ENCODE data around the gene TNS1. TPM values are rescaled to one million over a fixed set of nuclear protein-coding genes. Genes with fewer than 3 reads are reported as not detected.

TNS1 gene
- total and polyA plus RNA-seq, 4 donors = 67.0 to 377 (median 208) TPM

DNA sequence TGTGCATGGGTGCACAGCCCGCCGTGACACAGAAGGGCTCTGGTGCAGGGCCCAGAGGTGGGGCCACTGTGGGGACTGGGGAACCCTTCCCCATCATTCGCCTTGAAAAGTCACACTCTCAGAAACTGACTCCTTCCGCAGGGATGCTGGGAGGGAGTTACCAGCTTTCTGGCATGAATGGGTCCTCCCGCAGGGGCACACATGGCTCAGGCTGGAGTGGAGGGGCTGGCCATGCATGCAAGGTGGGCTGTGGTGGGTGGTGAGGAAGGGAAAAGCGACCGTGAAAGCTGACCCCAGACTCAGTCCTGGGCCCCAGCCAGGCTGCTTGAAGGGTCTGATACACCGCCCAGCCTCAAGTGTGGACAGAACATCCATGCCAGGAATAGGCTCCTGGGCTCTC lies 201.1 kb downstream of the TNS1 start:
- TF ChIP-seq, protein P1, sequence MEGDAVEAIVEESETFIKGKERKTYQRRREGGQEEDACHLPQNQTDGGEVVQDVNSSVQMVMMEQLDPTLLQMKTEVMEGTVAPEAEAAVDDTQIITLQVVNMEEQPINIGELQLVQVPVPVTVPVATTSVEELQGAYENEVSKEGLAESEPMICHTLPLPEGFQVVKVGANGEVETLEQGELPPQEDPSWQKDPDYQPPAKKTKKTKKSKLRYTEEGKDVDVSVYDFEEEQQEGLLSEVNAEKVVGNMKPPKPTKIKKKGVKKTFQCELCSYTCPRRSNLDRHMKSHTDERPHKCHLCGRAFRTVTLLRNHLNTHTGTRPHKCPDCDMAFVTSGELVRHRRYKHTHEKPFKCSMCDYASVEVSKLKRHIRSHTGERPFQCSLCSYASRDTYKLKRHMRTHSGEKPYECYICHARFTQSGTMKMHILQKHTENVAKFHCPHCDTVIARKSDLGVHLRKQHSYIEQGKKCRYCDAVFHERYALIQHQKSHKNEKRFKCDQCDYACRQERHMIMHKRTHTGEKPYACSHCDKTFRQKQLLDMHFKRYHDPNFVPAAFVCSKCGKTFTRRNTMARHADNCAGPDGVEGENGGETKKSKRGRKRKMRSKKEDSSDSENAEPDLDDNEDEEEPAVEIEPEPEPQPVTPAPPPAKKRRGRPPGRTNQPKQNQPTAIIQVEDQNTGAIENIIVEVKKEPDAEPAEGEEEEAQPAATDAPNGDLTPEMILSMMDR (IDR thresholded peaks at IDR 0.05; ENCODE audit: control extremely low read depth, extremely low read depth) = no peak
- H3K27me3 ChIP-seq (ENCODE audit: control insufficient read depth in 3 of 3, insufficient read depth in 3 of 3, low read length in 2 of 3) = peaks cover 0 to 3% (median 0%) of the 10 kb centered on the region in 3 donors
- WGBS, 2 donors = 77 to 88% methylated on average over 8 of the region's 8 CpGs
- H3K27ac ChIP-seq (ENCODE audit: low read depth in 1 of 2, low read length in 1 of 2) = no peak overlapping the region
- DNase-seq = peak in 1 of 3 donors; percentile 11
- H3K9me3 ChIP-seq (ENCODE audit: control insufficient read depth in 4 of 4, insufficient read depth in 3 of 4, low read length in 3 of 4) = peaks cover 0 to 2% (median 0%) of the 10 kb centered on the region in 4 donors
- H3K4me3 ChIP-seq = no peak overlapping the region
- no peak for ATAC-seq (ENCODE audit: insufficient read depth, low FRiP score)
- peaks cover 3 to 34% (median 12%) of the 10 kb centered on the region in 5 donors for H3K4me1 ChIP-seq (ENCODE audit: control insufficient read depth in 5 of 5, insufficient read depth in 5 of 5, low read length in 5 of 5)
- H3K36me3 ChIP-seq (ENCODE audit: control insufficient read depth in 4 of 4, insufficient read depth in 4 of 4, low read length in 4 of 4) = peaks cover 22 to 47% (median 43%) of the 10 kb centered on the region in 4 donors
- H3K9ac ChIP-seq (ENCODE audit: insufficient read depth in 1 of 2, low read length in 2 of 2) = no peak overlapping the region

DNA sequence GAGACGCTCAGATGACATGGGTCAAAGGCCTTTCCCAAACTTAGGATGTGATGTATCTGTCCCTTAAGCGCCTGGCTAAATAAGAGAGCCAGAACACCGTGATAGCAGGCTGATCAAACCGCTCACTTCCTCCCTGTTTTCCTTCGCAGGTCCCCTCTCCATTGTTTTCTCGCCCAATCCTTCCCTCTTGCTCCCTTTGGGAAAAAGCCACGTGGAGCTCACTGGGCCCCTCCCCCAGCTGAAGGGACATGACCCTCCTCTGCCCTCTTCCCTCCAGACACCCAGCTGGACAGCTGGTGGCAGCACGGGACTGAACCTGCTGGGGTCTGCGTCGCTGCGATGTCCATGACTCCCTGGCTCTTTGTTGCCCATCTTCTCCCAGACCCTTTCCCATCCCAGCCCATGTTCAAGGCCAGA lies 201.7 kb downstream of the TNS1 start:
- TF ChIP-seq, protein P1 (IDR thresholded peaks at IDR 0.05; ENCODE audit: control extremely low read depth, extremely low read depth) = no peak
- DNase-seq (peak in 2 of 3 donors; percentile 38 to 53), ATAC-seq (ENCODE audit: insufficient read depth, low FRiP score) (no peak)
- H3K9me3 ChIP-seq (ENCODE audit: control insufficient read depth in 4 of 4, insufficient read depth in 3 of 4, low read length in 3 of 4) = peaks cover 0 to 2% (median 0%) of the 10 kb centered on the region in 4 donors
- no peak overlapping the region for H3K9ac ChIP-seq (ENCODE audit: insufficient read depth in 1 of 2, low read length in 2 of 2)
- peaks cover 0 to 3% (median 0%) of the 10 kb centered on the region in 3 donors for H3K27me3 ChIP-seq (ENCODE audit: control insufficient read depth in 3 of 3, insufficient read depth in 3 of 3, low read length in 2 of 3)
- peaks cover 20 to 43% (median 38%) of the 10 kb centered on the region in 4 donors for H3K36me3 ChIP-seq (ENCODE audit: control insufficient read depth in 4 of 4, insufficient read depth in 4 of 4, low read length in 4 of 4)
- H3K4me1 ChIP-seq (ENCODE audit: control insufficient read depth in 5 of 5, insufficient read depth in 5 of 5, low read length in 5 of 5) = peaks cover 0 to 34% (median 10%) of the 10 kb centered on the region in 5 donors
- peak overlapping the region in 1 of 2 donors; percentile 30 for H3K27ac ChIP-seq (ENCODE audit: low read depth in 1 of 2, low read length in 1 of 2)
- no peak overlapping the region for H3K4me3 ChIP-seq
- 59 to 71% methylated on average over 11 of the region's 11 CpGs for WGBS, 2 donors

DNA sequence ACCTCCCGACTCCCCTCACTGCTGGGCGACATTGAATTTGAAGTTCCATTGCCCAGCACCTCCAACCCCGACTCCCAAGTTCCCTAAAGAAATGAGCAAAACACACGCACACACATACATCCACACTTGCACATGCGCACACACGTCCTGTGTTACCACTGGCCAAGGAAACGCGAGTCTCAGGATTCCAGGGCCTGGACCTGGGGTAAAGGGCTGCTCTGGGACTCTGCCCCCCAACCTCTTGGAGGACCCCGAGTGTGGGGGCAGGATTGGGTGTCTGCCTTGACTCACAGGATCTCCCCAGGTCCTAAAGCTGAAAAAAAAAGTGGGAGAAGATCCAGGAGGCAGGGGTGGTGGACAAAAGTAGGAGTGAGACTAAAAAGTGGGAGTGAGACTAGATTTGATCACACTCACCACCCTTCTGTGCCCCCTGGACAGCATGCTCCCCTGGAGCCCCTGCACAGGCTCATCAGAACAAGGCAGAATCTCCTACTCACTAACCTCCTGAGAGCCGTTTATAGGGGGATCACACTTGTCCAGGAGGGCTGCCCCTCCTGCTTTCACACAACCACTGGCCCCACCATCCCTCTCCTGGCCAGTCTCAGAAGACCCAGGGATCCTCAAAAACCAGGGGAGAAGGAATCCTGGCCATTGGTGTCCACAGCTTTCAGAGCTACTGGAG lies 202.2 kb downstream of the TNS1 start:
- 81 to 84% methylated on average over 10 of the region's 10 CpGs for WGBS, 2 donors
- H3K27ac ChIP-seq (ENCODE audit: low read depth in 1 of 2, low read length in 1 of 2) = peak overlapping the region in 1 of 2 donors; percentile 30
- no peak for DNase-seq
- H3K27me3 ChIP-seq (ENCODE audit: control insufficient read depth in 3 of 3, insufficient read depth in 3 of 3, low read length in 2 of 3) = peaks cover 0 to 2% (median 0%) of the 10 kb centered on the region in 3 donors
- H3K9me3 ChIP-seq (ENCODE audit: control insufficient read depth in 4 of 4, insufficient read depth in 3 of 4, low read length in 3 of 4) = peaks cover 0 to 2% (median 0%) of the 10 kb centered on the region in 4 donors
- TF ChIP-seq, protein P1 (IDR thresholded peaks at IDR 0.05; ENCODE audit: control extremely low read depth, extremely low read depth) = no peak
- peak overlapping the region in 1 of 2 donors; percentile 19 for H3K9ac ChIP-seq (ENCODE audit: insufficient read depth in 1 of 2, low read length in 2 of 2)
- H3K4me3 ChIP-seq = no peak overlapping the region
- ATAC-seq (ENCODE audit: insufficient read depth, low FRiP score) = no peak
- peaks cover 20 to 42% (median 36%) of the 10 kb centered on the region in 4 donors for H3K36me3 ChIP-seq (ENCODE audit: control insufficient read depth in 4 of 4, insufficient read depth in 4 of 4, low read length in 4 of 4)
- peaks cover 0 to 34% (median 12%) of the 10 kb centered on the region in 5 donors for H3K4me1 ChIP-seq (ENCODE audit: control insufficient read depth in 5 of 5, insufficient read depth in 5 of 5, low read length in 5 of 5)
